GM23338 (cell line): ENCODE data around the gene PEDS1. TPM values are rescaled to one million over a fixed set of nuclear protein-coding genes. Genes with fewer than 3 reads are reported as not detected.

Experiments
- ATAC-seq: fragments of 200-7000 bp; cut with Tn5 transposase; 3 replicates; pipeline ENCODE4 v1.9.1; 2020
- DNase-seq: peaks from one replicate; pipeline ENCODE4 v3.0.0-alpha.2; 2015; ENCODE audit warnings: low spot score
- H2AFZ ChIP-seq: fragments of 200-600 bp; sonication (generic); 2 replicates; pipeline ENCODE4 v1.8.0; 2016; ENCODE audit warnings: antibody characterized with exemption, mild to moderate bottlenecking, moderate library complexity
- H3F3A ChIP-seq: fragments of 200-600 bp; sonication (generic); replicated peaks from 2 replicates; pipeline ENCODE4 v1.8.0; 2017; ENCODE audit warnings: antibody characterized with exemption, mixed run types, low read depth
- H3K27ac ChIP-seq: fragments of 200-600 bp; sonication (generic); 2 replicates; pipeline ENCODE4 v1.6.1; 2016; ENCODE audit warnings: low read depth
- H3K27me3 ChIP-seq: fragments of 200-600 bp; sonication (generic); 2 replicates; pipeline ENCODE4 v1.8.0; 2016; ENCODE audit warnings: mild to moderate bottlenecking, mixed run types, moderate library complexity; ENCODE audit not compliant: insufficient read depth
- H3K36me3 ChIP-seq: fragments of 200-600 bp; sonication (generic); 2 replicates; pipeline ENCODE4 v1.8.0; 2016; ENCODE audit warnings: mild to moderate bottlenecking; ENCODE audit not compliant: insufficient read depth
- H3K4me1 ChIP-seq: fragments of 200-600 bp; sonication (generic); 2 replicates; pipeline ENCODE4 v1.8.0; 2016; ENCODE audit warnings: mild to moderate bottlenecking, moderate library complexity; ENCODE audit not compliant: insufficient read depth
- H3K4me2 ChIP-seq: fragments of 200-600 bp; sonication (generic); 2 replicates; pipeline ENCODE4 v1.7.1; 2017; ENCODE audit warnings: mixed run types
- H3K4me3 ChIP-seq: fragments of 200-600 bp; sonication (generic); 2 replicates; pipeline ENCODE4 v1.6.1; 2016; ENCODE audit warnings: mixed run types
- H3K79me2 ChIP-seq: fragments of 200-600 bp; sonication (generic); replicated peaks from 2 replicates; pipeline ENCODE4 v1.8.0; 2017; ENCODE audit warnings: mild to moderate bottlenecking; ENCODE audit not compliant: insufficient read depth
- H3K9me2 ChIP-seq: fragments of 200-600 bp; sonication (generic); 2 replicates; pipeline ENCODE4 v1.8.0; 2017; ENCODE audit not compliant: insufficient read depth
- H4K20me1 ChIP-seq: fragments of 200-600 bp; sonication (generic); replicated peaks from 2 replicates; pipeline ENCODE4 v1.8.0; 2017; ENCODE audit warnings: mild to moderate bottlenecking; ENCODE audit not compliant: insufficient read depth
- H3K27ac Mint-ChIP-seq: 2 replicates; pipeline ENCODE4 v1.8.0; 2020; ENCODE audit warnings: inconsistent platforms, mild to moderate bottlenecking, moderate library complexity, mixed read lengths
- H3K27me3 Mint-ChIP-seq: 3 replicates; pipeline ENCODE4 v1.8.0; 2022; ENCODE audit warnings: low read depth, mild to moderate bottlenecking, moderate library complexity, mixed read lengths, inconsistent platforms; ENCODE audit not compliant: insufficient read depth, poor library complexity
- H3K36me3 Mint-ChIP-seq: 3 replicates; pipeline ENCODE4 v1.8.0; 2021; ENCODE audit warnings: low read depth, mild to moderate bottlenecking, inconsistent platforms, moderate library complexity, mixed read lengths
- H3K4me1 Mint-ChIP-seq: 3 replicates; pipeline ENCODE4 v1.8.0; 2020; ENCODE audit warnings: mild to moderate bottlenecking, inconsistent platforms, mixed read lengths
- H3K4me3 Mint-ChIP-seq: 3 replicates; pipeline ENCODE4 v1.8.0; 2021; ENCODE audit warnings: moderate library complexity, mild to moderate bottlenecking, inconsistent platforms, mixed read lengths
- H3K9me3 Mint-ChIP-seq: 3 replicates; pipeline ENCODE4 v1.8.0; 2020; ENCODE audit warnings: moderate library complexity, mild to moderate bottlenecking, inconsistent platforms, mixed read lengths
- CREB1 ChIP-seq: fragments of 250-450 bp; sonication (Bioruptor Pico); IDR thresholded peaks from 2 replicates; pipeline ENCODE4 v1.5.0; 2020; ENCODE audit warnings: low read depth, mild to moderate bottlenecking, moderate library complexity
- CTCF ChIP-seq, 2 experiments: fragments of 200-600 bp in 1 of 2; sonication (generic) in 1 of 2; conservative IDR thresholded peaks; 2 replicates each; pipeline versions ENCODE4 v1.5.1 to v1.6.1; 2016 to 2017; ENCODE audit warnings: antibody characterized with exemption in 2 of 2, low read depth in 2 of 2, mild to moderate bottlenecking in 2 of 2, moderate library complexity in 1 of 2
- JUNB ChIP-seq: IDR thresholded peaks from one replicate; pipeline ENCODE4 v1.6.1; 2016; ENCODE audit warnings: antibody characterized with exemption; ENCODE audit not compliant: unreplicated experiment
- NANOG ChIP-seq: IDR thresholded peaks from 2 replicates; pipeline ENCODE4 v1.6.1; 2016; ENCODE audit warnings: antibody characterized with exemption, borderline replicate concordance
- STAT1 ChIP-seq: IDR thresholded peaks from one replicate; pipeline ENCODE4 v1.6.1; 2016; ENCODE audit warnings: antibody characterized with exemption; ENCODE audit not compliant: unreplicated experiment
- ZNF114 ChIP-seq: fragments of 250-450 bp; sonication (Bioruptor Pico); IDR thresholded peaks from 2 replicates; pipeline ENCODE4 v1.5.0; 2020; ENCODE audit warnings: mild to moderate bottlenecking, moderate library complexity
- polyA plus RNA-seq: library from polyadenylated mRNA; unstranded; fragments of >200 nt; fragmentation: Nextera tagmentation; extraction: Ambion mirVana; gene quantifications from 2 replicates; pipeline ENCODE4 v1.2.1, GENCODE V29; 2016
- total RNA-seq: library from RNA; depleted of rRNA; stranded (reverse); fragments of >200 nt; shearing (Covaris generic); gene quantifications from 2 replicates; pipeline ENCODE4 v1.2.3, GENCODE V29; 2014
- TF ChIP-seq, protein P1 (sequence below): IDR thresholded peaks from one replicate; pipeline ENCODE4 v1.6.1; 2018; ENCODE audit warnings: antibody characterized with exemption; ENCODE audit not compliant: unreplicated experiment
- TF ChIP-seq, protein P2 (sequence below): fragments of 250-450 bp; sonication (Bioruptor Pico); IDR thresholded peaks from 2 replicates; pipeline ENCODE4 v1.5.0; 2020; ENCODE audit warnings: mild to moderate bottlenecking, moderate library complexity

The PEDS1 gene
- total and polyA plus RNA-seq, 2 experiments from 2014 or later: 34.5 to 43.6 TPM

GRCh38 chr20:50194422-50194830 is 40.9 kb upstream of the PEDS1 start (continued):
- TF ChIP-seq NANOG (no peak), CREB1 (CRISPR knock-in tag) (no peak), CTCF (conservative IDR thresholded peaks at IDR 0.05; ENCODE audit: low read depth in 2 of 2) (no peak), ZNF114 (CRISPR knock-in tag) (no peak)
- TF ChIP-seq, protein P1, sequence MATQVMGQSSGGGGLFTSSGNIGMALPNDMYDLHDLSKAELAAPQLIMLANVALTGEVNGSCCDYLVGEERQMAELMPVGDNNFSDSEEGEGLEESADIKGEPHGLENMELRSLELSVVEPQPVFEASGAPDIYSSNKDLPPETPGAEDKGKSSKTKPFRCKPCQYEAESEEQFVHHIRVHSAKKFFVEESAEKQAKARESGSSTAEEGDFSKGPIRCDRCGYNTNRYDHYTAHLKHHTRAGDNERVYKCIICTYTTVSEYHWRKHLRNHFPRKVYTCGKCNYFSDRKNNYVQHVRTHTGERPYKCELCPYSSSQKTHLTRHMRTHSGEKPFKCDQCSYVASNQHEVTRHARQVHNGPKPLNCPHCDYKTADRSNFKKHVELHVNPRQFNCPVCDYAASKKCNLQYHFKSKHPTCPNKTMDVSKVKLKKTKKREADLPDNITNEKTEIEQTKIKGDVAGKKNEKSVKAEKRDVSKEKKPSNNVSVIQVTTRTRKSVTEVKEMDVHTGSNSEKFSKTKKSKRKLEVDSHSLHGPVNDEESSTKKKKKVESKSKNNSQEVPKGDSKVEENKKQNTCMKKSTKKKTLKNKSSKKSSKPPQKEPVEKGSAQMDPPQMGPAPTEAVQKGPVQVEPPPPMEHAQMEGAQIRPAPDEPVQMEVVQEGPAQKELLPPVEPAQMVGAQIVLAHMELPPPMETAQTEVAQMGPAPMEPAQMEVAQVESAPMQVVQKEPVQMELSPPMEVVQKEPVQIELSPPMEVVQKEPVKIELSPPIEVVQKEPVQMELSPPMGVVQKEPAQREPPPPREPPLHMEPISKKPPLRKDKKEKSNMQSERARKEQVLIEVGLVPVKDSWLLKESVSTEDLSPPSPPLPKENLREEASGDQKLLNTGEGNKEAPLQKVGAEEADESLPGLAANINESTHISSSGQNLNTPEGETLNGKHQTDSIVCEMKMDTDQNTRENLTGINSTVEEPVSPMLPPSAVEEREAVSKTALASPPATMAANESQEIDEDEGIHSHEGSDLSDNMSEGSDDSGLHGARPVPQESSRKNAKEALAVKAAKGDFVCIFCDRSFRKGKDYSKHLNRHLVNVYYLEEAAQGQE: no peak

GRCh38 chr20:50193836-50194421 is 40.4 kb upstream of the PEDS1 start:
- Mint-ChIP-seq H3K4me3 (peak overlapping the region; percentile 96), H3K27ac (peak overlapping the region; percentile 98), H3K36me3 (peaks cover 24% of the 10 kb centered on the region), H3K9me3 (peaks cover 8% of the 10 kb centered on the region; the same call in 2 of the 3 replicates), H3K27me3 (peaks cover 13% of the 10 kb centered on the region), H3K4me1 (peaks cover 44% of the 10 kb centered on the region)
- H3K36me3 ChIP-seq: no peaks in the 10 kb centered on the region
- H3K27ac ChIP-seq: peak overlapping the region; percentile 72; the same call in 1 of the 2 replicates
- H3F3A ChIP-seq: 0 out of 2 replicates have a peak, but pooled peaks cover 8% of the 10 kb centered on the region
- H3K27me3 ChIP-seq: no peaks in the 10 kb centered on the region
- DNase-seq (peak; percentile 35), ATAC-seq (no peak)
- H3K4me1 ChIP-seq: peaks cover 23% of the 10 kb centered on the region
- H3K4me2 ChIP-seq: peak overlapping the region; percentile 100
- no peaks in the 10 kb centered on the region for H3K9me2 ChIP-seq
- H2AFZ ChIP-seq: no peak overlapping the region
- no peaks in the 10 kb centered on the region; the same call in 1 of the 2 replicates for H4K20me1 ChIP-seq
- peaks cover 29% of the 10 kb centered on the region for H3K79me2 ChIP-seq
- H3K4me3 ChIP-seq: peak overlapping the region; percentile 90
- TF ChIP-seq, protein P2, sequence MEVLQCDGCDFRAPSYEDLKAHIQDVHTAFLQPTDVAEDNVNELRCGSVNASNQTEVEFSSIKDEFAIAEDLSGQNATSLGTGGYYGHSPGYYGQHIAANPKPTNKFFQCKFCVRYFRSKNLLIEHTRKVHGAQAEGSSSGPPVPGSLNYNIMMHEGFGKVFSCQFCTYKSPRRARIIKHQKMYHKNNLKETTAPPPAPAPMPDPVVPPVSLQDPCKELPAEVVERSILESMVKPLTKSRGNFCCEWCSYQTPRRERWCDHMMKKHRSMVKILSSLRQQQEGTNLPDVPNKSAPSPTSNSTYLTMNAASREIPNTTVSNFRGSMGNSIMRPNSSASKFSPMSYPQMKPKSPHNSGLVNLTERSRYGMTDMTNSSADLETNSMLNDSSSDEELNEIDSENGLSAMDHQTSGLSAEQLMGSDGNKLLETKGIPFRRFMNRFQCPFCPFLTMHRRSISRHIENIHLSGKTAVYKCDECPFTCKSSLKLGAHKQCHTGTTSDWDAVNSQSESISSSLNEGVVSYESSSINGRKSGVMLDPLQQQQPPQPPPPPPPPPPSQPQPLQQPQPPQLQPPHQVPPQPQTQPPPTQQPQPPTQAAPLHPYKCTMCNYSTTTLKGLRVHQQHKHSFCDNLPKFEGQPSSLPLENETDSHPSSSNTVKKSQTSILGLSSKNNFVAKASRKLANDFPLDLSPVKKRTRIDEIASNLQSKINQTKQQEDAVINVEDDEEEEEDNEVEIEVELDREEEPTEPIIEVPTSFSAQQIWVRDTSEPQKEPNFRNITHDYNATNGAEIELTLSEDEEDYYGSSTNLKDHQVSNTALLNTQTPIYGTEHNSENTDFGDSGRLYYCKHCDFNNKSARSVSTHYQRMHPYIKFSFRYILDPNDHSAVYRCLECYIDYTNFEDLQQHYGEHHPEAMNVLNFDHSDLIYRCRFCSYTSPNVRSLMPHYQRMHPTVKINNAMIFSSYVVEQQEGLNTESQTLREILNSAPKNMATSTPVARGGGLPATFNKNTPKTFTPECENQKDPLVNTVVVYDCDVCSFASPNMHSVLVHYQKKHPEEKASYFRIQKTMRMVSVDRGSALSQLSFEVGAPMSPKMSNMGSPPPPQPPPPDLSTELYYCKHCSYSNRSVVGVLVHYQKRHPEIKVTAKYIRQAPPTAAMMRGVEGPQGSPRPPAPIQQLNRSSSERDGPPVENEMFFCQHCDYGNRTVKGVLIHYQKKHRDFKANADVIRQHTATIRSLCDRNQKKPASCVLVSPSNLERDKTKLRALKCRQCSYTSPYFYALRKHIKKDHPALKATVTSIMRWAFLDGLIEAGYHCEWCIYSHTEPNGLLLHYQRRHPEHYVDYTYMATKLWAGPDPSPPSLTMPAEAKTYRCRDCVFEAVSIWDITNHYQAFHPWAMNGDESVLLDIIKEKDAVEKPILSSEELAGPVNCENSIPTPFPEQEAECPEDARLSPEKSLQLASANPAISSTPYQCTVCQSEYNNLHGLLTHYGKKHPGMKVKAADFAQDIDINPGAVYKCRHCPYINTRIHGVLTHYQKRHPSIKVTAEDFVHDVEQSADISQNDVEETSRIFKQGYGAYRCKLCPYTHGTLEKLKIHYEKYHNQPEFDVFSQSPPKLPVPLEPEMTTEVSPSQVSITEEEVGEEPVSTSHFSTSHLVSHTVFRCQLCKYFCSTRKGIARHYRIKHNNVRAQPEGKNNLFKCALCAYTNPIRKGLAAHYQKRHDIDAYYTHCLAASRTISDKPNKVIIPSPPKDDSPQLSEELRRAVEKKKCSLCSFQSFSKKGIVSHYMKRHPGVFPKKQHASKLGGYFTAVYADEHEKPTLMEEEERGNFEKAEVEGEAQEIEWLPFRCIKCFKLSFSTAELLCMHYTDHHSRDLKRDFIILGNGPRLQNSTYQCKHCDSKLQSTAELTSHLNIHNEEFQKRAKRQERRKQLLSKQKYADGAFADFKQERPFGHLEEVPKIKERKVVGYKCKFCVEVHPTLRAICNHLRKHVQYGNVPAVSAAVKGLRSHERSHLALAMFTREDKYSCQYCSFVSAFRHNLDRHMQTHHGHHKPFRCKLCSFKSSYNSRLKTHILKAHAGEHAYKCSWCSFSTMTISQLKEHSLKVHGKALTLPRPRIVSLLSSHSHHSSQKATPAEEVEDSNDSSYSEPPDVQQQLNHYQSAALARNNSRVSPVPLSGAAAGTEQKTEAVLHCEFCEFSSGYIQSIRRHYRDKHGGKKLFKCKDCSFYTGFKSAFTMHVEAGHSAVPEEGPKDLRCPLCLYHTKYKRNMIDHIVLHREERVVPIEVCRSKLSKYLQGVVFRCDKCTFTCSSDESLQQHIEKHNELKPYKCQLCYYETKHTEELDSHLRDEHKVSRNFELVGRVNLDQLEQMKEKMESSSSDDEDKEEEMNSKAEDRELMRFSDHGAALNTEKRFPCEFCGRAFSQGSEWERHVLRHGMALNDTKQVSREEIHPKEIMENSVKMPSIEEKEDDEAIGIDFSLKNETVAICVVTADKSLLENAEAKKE (CRISPR knock-in tag): no peak
- TF ChIP-seq CREB1 (CRISPR knock-in tag) (no peak), STAT1 (no peak), JUNB (no peak)
- TF ChIP-seq, protein P1: no peak
